SJCRH30 (cell line): Measurements from ENCODE around the gene ITIH4. TPM values are rescaled to one million over a fixed set of nuclear protein-coding genes. Genes with fewer than 3 reads are reported as not detected.

Source experiments
- DNase-seq, 2 experiments: peaks; one replicate each; pipeline ENCODE4 v3.0.0-alpha.2; 2015 to 2020
- H3K27ac ChIP-seq: fragments of 250-450 bp; sonication (Bioruptor Pico); 2 replicates; pipeline ENCODE4 v1.5.1; 2020; ENCODE audit warnings: mild to moderate bottlenecking, moderate library complexity
- H3K27me3 ChIP-seq: fragments of 250-450 bp; sonication (Bioruptor Pico); 2 replicates; pipeline ENCODE4 v1.5.1; 2020; ENCODE audit warnings: mild to moderate bottlenecking, moderate library complexity
- H3K36me3 ChIP-seq: fragments of 250-450 bp; sonication (Bioruptor Pico); 2 replicates; pipeline ENCODE4 v1.5.1; 2020; ENCODE audit warnings: mild to moderate bottlenecking, moderate library complexity
- H3K4me1 ChIP-seq: fragments of 250-450 bp; sonication (Bioruptor Pico); 2 replicates; pipeline ENCODE4 v1.5.1; 2020; ENCODE audit warnings: mild to moderate bottlenecking, moderate library complexity
- H3K4me3 ChIP-seq: fragments of 250-450 bp; sonication (Bioruptor Pico); 2 replicates; pipeline ENCODE4 v1.5.1; 2020; ENCODE audit warnings: mild to moderate bottlenecking, moderate library complexity
- H3K9me3 ChIP-seq: fragments of 250-450 bp; sonication (Bioruptor Pico); replicated peaks from 2 replicates; pipeline ENCODE4 v1.5.1; 2020; ENCODE audit warnings: mild to moderate bottlenecking, moderate library complexity
- total RNA-seq: library from RNA; depleted of rRNA; stranded (reverse); fragments of >200 nt; shearing (Covaris generic); gene quantifications from 2 replicates; pipeline ENCODE4 v1.2.3, GENCODE V29; 2014

ITIH4 gene
- total RNA-seq, 1 experiment from 2014 or later = not detected

DNA sequence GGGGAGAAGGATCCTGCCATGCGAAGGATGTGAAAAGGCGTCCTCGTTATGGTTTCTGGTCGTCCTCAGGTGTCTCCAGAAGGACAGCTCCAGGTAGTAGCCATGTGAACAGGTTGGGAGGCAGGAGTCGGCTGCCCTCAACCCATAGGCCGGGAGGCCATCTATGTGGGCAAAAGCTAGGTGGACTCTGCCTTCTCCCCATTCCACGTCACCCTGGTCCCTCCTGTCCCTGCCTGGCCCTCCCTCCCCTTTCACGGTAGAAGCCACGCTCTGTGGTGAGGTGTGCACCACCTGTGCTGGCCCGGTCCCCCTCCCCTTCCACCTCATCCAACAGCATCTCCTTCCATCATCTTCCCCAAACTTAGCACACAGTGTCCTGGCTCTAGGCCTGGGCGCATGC lies 19.5 kb downstream of the ITIH4 start:
- Histone ChIP-seq H3K4me3 (no peak overlapping the region), H3K36me3 (no peaks in the 10 kb centered on the region), H3K4me1 (no peaks in the 10 kb centered on the region), H3K27me3 (no peaks in the 10 kb centered on the region), H3K9me3 (no peaks in the 10 kb centered on the region), H3K27ac (no peak overlapping the region)
- no peak for DNase-seq

DNA sequence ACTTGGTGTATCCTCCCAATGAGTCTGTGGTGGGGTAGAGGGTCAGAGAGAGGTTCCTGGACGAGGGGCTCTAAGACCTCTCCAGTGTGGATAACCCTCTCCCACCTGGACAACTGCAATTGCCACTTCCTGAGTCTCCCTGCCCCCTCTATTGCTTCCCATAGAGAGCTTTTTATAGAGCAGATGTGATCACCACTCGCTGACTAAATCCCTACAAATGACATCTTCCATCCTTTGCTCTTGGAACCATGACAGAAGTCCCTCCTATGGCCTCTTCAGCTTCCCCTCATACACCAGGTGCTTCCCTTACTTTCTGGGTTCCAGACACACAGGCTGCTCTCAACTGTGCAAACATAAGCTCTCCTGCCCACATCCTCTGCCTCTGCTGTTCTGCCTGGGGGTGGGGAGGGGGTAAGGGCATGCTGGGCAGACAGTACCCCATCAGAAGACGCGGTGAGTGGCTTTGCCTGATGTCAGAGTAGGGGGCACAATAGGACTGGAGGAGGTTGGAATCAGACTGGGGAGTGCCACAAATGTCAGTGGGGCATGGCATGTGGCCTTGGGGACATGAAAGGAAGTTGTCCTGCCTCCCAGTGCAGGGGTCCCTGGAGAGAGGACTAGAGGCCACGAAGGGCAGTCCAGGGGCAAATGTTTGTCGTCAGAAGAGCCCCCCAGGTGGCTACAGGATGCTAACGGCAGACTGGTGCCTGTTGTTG lies 20.7 kb downstream of the ITIH4 start:
- no peaks in the 10 kb centered on the region for H3K9me3 ChIP-seq
- H3K4me3 ChIP-seq = no peak overlapping the region
- no peaks in the 10 kb centered on the region for H3K36me3 ChIP-seq
- H3K27ac ChIP-seq = no peak overlapping the region
- no peak for DNase-seq
- no peaks in the 10 kb centered on the region for H3K4me1 ChIP-seq
- H3K27me3 ChIP-seq = no peaks in the 10 kb centered on the region

DNA sequence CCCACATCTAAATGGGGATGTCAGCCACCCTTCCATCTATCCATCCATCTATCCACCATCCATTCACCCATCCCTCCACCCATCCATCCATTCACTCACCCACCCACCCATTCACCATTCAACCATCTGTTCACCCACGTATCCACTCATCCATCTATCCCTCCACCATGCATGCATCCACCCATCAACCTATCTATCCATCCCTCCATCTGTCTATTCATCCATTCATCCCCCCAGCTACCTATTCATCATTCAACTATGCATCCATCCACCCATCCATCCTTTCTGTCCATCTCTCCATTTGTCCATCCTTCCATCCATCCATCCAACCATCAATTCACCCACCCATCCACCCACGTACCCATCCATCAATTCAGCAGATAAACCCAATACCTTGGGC lies 21.3 kb downstream of the ITIH4 start:
- Histone ChIP-seq H3K4me3 (no peak overlapping the region), H3K27ac (no peak overlapping the region), H3K36me3 (no peaks in the 10 kb centered on the region), H3K4me1 (no peaks in the 10 kb centered on the region), H3K9me3 (no peaks in the 10 kb centered on the region), H3K27me3 (no peaks in the 10 kb centered on the region)
- DNase-seq = no peak

DNA sequence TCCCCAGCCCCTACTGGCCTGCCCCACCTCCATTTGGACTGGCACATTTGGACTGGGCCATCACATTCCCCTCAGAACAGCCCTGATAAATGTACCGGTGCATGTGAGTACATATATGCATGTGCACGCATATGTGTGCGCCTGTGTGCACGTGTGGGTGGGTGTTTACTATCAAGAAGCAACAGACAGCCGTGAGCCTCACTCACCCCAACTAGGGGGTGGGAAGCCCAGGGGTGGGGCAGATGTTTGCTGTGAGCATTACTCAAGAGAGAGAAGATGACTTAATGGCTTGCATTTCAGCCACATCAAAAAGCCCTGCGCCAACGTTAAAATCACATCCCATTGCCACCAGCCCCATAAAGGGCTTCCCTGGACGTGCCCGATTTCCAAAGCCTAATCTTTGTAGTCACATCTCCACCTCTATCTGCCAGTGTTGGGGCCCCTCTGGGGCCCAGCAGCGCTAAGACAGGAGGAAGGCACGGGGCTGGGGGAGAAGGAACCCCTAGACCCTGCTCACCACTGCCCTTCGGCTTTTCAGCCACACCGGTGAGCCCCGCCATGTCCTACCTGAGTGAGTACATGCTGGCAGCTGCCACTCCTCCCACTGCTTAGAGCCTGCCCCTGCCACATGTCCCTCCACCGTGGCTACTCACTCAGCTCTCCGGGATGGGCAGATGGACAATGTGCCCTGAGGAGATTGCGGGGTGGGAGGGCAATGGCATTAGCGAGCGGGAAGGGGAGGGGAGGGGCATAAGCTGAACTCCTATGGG lies 25.0 kb downstream of the ITIH4 start:
- no peaks in the 10 kb centered on the region for H3K36me3 ChIP-seq
- no peaks in the 10 kb centered on the region for H3K4me1 ChIP-seq
- no peak for DNase-seq
- H3K27me3 ChIP-seq = no peaks in the 10 kb centered on the region
- no peak overlapping the region for H3K4me3 ChIP-seq
- no peak overlapping the region for H3K27ac ChIP-seq
- no peaks in the 10 kb centered on the region for H3K9me3 ChIP-seq

DNA sequence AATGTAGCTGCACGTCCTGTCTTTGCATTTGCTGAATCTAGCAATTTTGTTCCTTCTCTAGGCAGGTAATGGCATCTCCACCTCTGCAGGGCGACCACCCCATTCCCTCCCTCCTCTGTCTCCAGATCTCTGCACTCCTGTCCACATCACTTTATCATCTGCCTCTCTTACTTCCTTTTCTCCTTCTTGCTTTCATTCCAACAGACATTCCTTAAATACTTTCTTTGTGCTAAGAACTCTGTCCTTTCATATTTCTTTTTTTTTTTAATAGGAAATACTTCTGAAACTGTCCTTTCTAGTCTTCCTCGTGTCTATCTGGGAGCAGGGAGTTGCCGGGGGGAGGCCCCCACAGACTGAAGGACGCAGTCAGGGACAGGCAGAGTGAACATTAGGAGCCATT lies 28.6 kb downstream of the ITIH4 start:
- Histone ChIP-seq H3K4me3 (no peak overlapping the region), H3K27ac (no peak overlapping the region), H3K36me3 (no peaks in the 10 kb centered on the region), H3K9me3 (no peaks in the 10 kb centered on the region), H3K27me3 (no peaks in the 10 kb centered on the region), H3K4me1 (no peaks in the 10 kb centered on the region)
- DNase-seq = no peak

DNA sequence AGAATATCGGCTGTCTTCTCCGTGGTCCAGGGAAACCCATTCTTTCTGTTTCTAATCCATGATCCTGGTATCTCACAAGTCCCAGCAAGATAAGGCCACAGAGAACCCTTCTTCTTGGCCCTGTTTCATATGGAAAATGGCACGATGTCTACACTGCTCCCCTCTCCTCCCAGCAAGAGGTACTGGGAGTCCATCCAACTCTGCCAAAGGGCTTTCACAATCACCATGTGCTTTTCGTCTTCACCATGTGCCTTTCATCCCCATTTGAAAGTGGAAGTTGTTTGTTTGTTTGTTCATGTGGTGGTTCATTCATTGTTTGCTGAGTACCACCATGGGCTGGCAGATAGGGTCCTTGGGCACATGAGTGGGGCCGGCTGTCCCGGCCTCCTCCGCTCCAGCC lies 30.4 kb downstream of the ITIH4 start:
- no peak for DNase-seq
- H3K27ac ChIP-seq = no peak overlapping the region
- no peaks in the 10 kb centered on the region for H3K27me3 ChIP-seq
- no peaks in the 10 kb centered on the region for H3K36me3 ChIP-seq
- H3K9me3 ChIP-seq = no peaks in the 10 kb centered on the region
- no peak overlapping the region for H3K4me3 ChIP-seq
- no peaks in the 10 kb centered on the region for H3K4me1 ChIP-seq

DNA sequence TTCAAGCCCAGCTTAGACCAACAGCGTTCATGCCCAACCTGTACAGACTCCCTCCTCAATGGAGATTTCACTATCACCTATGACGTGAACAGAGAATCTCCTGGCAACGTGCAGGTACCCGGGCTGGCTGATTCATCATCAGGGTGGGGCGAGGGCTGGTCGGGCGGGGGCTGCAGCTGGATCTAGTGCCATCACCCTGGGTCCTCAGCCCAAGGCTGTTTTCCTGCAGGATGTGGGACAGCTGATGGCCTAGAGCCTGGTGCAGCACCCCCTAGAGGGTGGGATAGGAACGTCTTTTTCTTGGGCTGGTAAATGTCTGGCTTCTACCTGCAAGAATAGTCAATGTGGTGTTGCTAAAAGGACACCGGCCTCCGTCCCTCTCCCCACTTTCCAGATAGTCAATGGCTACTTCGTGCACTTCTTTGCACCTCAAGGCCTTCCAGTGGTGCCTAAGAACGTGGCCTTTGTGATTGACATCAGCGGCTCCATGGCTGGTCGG lies 31.4 kb downstream of the ITIH4 start:
- Histone ChIP-seq H3K4me1 (no peaks in the 10 kb centered on the region), H3K4me3 (no peak overlapping the region), H3K27me3 (no peaks in the 10 kb centered on the region), H3K9me3 (no peaks in the 10 kb centered on the region), H3K36me3 (no peaks in the 10 kb centered on the region), H3K27ac (no peak overlapping the region)
- DNase-seq = peak; percentile 11 to 48

DNA sequence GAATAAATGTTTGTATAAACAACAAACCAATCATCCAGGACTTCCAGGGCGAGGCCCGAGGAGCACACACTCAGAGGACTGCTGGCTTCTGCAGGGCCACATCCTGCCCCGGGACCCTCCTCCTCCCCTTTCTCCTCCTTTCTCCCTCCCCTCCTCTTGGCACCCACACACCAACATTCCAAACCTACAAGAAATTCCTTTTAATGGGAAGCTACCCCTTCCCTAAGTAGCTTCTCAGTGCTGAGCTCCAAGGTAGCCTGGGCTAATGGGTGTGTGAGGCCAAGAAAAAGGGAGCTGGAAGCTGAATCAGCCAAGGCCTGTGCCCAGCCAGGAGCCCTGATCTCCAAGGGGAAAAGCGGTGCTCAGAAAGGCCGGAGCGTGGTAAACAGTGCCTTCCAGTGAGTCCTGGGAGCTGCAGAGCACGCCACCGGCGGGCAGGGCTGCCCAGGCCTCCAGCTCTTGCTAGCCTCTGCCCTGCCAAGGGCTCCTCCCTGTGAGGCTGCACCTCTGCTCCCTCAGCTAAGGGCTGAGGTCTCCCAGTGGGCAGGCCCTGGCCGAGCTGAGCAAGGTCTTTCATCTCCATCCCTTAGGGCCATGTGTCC lies 32.0 kb downstream of the ITIH4 start:
- H3K36me3 ChIP-seq = no peaks in the 10 kb centered on the region
- no peak for DNase-seq
- no peaks in the 10 kb centered on the region for H3K9me3 ChIP-seq
- no peaks in the 10 kb centered on the region for H3K4me1 ChIP-seq
- no peaks in the 10 kb centered on the region for H3K27me3 ChIP-seq
- no peak overlapping the region for H3K4me3 ChIP-seq
- H3K27ac ChIP-seq = no peak overlapping the region

DNA sequence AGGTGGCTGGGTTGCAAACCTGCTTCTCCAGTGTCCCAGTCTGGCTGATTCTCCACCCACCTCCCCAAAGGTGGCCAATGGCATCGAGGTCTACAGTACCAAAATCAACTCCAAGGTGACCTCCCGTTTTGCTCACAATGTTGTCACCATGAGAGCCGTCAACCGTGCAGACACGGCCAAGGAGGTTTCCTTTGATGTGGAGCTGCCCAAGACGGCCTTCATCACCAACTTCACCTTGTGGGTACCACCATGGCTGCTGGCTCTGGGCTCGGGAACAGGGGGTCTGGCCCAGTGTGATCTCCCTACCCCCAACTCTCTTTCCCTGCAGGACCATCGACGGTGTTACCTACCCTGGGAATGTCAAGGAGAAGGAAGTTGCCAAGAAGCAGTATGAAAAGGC lies 34.1 kb downstream of the ITIH4 start:
- no peaks in the 10 kb centered on the region for H3K36me3 ChIP-seq
- H3K9me3 ChIP-seq = no peaks in the 10 kb centered on the region
- no peaks in the 10 kb centered on the region for H3K27me3 ChIP-seq
- no peaks in the 10 kb centered on the region for H3K4me1 ChIP-seq
- H3K4me3 ChIP-seq = no peak overlapping the region
- no peak overlapping the region for H3K27ac ChIP-seq
- no peak for DNase-seq

DNA sequence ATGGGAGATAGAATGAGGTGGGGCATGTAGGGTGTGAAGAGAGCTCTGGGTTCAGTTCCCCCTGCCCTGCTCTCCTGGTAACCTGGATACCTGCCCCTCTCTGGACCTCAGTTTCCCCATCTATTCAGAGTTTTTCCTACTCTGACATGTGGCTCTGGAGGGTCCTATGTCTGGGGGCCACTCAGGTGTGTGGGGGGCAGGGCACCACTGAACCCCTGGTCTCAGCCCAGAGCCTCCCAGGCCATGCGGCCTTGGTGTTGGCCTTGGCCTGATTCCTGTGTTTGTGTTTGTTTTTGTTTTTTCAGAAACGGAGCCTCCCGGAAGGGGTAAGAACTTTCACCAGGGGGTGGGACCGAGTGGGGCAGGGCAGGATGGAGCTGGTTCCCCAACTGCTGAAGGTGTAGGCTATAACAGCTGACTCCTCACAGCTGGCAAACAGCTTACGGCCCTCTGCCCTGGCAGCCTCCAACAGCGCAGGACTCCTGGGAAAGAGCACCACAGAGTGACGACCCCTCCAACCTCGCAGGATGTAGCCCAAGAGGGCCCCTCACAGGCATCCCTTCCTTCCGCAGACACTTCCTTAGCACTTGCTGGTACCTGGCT lies 35.1 kb downstream of the ITIH4 start:
- no peaks in the 10 kb centered on the region for H3K36me3 ChIP-seq
- no peak for DNase-seq
- H3K4me3 ChIP-seq = no peak overlapping the region
- no peaks in the 10 kb centered on the region for H3K9me3 ChIP-seq
- H3K4me1 ChIP-seq = no peaks in the 10 kb centered on the region
- no peak overlapping the region for H3K27ac ChIP-seq
- H3K27me3 ChIP-seq = no peaks in the 10 kb centered on the region

DNA sequence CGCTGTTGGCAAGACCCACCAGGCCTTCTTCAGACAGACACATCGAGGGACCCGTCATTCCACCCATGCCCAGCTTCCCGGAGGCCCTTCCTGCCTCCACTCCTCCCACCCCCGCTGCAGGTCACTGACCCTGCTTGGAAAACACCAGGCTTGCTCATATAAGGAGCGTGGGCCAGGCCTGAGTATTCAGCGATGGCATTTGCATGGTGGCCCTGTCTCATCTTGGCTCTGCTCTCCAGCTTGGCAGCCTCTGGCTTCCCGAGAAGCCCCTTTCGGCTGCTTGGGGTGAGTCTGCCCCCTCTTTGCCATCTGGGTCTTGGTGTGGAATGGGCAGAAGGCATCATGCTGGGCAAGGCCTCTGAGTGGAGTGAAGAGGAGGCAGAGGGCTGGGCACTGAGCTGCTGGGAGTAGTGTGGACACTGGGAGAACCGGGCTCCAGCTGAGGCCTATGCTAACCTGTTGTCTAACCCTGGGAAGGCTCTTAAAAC lies 35.8 kb downstream of the ITIH4 start, which contains the start of gene ITIH3:
Gene ITIH3 (plus strand): TSS at position 185 of the 488 bp plus-strand sequence. CDS start 8 bp downstream, at position 193.
- no peaks in the 10 kb centered on the region for H3K27me3 ChIP-seq
- DNase-seq = no peak
- no peaks in the 10 kb centered on the region for H3K9me3 ChIP-seq
- H3K36me3 ChIP-seq = no peaks in the 10 kb centered on the region
- no peak within 1 kb of the TSS for H3K4me3 ChIP-seq
- no peaks in the 10 kb centered on the region for H3K4me1 ChIP-seq
- H3K27ac ChIP-seq = no peak within 1 kb of the TSS

DNA sequence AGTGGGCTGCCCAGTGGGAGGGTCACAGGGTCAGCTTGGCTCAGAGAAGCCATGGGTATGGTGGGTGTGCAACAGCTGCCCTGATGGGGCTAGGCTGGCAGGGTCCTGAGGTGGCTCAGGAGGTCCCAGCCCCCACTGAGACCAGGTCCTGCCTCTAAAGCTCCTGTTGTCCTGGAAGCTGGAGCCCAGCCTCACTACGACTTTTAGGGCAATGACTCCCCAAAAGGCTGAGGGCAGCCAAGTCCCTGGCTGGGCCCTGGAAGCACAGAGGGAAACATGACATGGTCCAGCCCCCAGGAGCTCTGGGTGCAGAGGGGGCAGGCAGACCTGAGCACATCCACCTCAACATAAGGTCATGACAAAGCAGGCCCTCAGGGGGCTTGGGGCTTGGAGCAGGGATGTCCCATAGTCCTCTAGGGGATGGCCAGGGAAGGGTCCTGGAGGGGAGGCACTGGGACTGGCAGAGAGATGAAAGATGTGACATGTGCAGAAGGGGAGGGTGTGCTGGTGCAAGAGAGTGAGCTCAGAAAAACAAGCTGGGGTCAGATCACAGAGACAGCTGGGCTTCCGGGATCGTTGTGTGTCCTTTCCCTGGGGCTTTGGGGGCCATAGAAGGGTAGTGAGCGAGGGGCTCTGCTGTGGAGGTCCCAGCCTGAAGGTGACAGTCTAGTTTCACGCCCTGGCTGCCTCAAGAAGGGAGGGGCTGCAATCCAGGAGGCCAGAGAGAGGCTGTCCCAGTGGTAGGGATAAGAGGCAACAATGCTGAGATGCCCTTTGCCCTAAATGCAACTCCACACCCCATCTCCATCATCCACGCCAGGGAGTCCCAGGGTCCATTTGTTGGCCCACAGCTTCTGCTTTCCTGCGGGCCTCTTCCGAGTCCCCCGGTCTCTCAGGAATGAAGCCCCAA lies 36.5 kb downstream of the ITIH4 start:
- Histone ChIP-seq H3K27me3 (no peaks in the 10 kb centered on the region), H3K4me1 (no peaks in the 10 kb centered on the region), H3K36me3 (no peaks in the 10 kb centered on the region), H3K9me3 (no peaks in the 10 kb centered on the region), H3K4me3 (no peak overlapping the region), H3K27ac (no peak overlapping the region)
- peak in 1 of 2 experiments; percentile 22 for DNase-seq

DNA sequence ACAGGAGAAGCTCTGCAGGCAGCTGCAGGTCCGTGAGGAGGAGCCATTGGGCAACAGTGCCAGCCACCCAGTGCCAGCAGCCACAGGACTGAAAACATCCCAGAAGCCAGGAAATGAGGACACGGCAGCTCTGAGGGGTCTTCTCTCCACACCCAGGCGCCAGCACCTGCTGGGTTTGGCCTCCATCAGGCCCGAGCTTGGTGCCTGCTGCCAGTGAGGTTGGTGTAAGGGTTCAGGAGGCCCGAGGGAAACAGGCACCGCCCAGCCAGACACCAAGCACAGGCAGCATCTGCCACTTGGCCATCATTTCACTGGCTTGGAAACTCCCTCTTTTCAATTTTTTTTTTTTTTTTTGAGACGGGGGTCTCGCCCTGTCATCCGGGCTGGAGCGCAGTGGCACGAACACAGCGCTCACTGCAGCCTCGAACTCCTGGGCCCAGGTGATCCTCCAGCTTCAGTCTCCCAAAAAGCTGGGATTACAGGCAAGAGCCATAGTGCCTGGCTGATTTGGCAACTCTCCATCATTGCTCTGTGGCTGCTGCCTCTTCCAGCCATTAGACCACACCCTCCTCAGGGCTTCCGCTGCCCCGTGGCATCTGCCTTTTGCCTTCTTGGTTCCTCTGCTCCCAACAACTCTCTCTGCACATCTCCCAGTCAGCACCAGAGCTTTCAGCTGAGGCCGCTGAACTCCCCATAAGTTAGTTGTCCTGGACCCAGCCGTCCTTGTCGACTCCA lies 37.3 kb downstream of the ITIH4 start:
- H3K9me3 ChIP-seq = no peaks in the 10 kb centered on the region
- H3K27me3 ChIP-seq = no peaks in the 10 kb centered on the region
- no peaks in the 10 kb centered on the region for H3K4me1 ChIP-seq
- no peak overlapping the region for H3K4me3 ChIP-seq
- H3K27ac ChIP-seq = no peak overlapping the region
- H3K36me3 ChIP-seq = no peaks in the 10 kb centered on the region
- DNase-seq = peak; percentile 44 to 58
